GM04503 (cell line): ENCODE measurements around the gene HTRA3.
"Not testable (repeated sequence)": the region's sequence is repeated elsewhere in the genome, so short reads cannot be mapped to it uniquely, and the experiment has no call there.

Experiments
- DNase-seq: peaks from one replicate; pipeline ENCODE4 v3.0.0-alpha.2; 2012; ENCODE audit warnings: low read depth

The HTRA3 gene

DNA sequence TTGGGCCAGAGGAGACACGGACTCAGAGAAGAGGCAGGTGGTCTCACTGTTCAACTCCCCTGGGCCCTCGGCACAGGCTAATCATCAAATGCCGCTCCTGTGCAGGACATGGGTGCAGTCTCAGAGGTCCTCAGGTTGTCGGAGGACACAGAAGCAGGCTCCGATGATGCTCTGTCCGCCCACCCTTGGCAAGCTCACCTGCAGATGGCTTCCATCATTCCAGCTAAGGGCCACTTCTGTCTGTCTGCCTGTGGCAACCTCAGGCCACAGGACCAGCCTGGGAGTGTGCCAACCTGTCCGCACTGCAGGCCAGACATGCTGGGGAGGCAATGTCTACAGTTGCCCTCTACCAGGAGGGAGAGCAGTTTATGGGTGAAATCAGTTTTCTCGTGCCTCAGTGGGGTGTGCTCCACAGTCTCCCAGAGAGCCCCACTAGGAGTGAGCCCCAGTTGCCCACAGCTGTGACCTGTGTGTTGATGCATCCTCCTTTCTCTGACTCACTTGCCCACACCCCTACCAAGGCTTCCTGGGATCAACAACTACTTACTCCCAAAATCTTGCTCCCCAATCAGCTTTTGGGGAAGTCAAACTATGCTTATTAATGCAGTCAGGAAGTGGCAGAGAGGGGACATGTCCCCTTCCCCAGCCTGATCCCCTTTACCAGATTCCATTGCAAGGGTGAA lies 55.9 kb downstream of the HTRA3 start:
- DNase-seq = no peak

DNA sequence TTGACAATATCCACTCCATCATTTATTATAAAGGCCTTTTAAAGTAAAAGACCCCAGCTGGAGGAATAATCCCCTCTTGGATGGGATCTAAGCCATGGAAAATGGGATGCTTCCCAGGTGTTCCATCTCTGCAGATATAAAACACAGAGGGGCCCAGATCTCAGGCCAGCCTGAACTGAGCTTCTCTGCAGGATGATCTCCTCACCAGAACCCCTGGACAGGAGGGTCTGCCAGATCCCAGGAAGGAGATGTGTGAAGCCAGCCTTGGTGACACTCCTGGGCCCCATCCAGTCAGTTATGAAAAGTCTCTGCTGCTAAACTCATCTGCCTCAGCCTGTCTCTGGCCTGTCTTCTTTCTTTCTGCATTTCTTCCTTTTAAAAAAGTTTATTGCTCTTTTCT lies 56.7 kb downstream of the HTRA3 start:
- DNase-seq = no peak

DNA sequence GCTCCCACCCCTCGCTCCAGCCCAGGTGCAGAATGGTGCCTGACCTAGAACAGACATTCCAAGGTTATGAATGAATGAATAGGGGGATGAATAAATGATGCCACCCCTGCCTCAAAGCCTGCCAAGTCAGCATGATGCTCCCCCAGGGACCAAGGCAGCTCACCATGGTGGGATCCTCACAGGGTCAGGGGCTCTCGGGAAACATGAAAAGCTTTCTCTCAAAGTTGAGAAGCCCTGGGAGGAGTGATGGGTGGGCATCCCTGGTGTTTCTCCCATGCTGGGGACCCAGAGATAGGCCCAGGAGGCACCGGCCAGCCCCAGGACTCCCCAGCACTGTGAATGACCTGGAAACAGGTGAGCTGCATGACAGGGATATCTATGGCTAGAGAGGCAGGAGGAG lies 58.9 kb downstream of the HTRA3 start:
- DNase-seq = no peak

DNA sequence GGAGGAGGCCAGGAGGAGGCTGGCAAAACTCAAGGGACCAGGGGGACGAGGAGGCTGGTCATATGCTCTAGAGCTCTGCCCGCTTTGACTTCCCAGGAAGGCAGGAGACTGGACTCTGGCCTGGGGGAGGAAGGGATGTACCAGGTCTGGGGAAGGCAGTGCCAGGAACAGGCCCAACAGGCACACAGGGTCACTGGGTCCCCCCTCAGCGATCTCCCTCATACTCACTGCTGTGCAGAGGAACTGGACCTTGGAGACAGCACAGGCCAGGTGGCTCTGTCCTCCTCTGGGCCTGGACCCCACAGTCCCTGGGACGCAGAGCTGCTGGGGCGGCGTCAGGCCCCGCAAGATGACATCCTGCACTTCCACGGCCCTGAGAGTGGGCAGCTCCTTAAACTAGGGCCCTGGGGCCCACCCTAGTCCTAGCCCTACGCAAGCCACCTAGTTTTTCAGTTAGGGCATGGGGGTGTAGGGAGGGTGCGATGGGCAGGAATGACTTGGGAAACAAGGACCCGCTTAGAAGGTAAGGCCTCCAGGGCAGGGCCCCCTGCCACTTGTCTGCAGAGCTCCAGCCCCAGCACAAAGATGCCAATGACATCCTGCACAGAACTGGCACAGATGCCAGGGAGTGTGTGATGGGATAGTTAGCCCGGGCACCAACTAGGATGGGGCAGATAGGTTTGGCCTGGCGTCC lies 59.5 kb downstream of the HTRA3 start:
- no peak for DNase-seq

DNA sequence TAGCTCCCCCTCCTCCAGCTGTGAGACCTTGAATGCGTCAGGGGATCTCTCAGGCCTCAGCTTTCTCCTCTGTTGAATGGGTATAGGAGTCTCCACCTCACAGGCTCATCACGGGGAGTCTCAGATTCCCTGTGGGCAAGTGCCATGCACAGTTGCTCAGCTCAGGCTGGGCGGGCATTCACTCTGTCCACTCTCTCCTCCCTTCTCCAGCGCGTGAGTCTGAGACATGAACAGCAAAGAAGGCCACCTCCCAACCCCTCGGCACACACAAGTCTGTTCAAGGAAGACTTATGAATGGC lies 60.0 kb downstream of the HTRA3 start:
- no peak for DNase-seq

DNA sequence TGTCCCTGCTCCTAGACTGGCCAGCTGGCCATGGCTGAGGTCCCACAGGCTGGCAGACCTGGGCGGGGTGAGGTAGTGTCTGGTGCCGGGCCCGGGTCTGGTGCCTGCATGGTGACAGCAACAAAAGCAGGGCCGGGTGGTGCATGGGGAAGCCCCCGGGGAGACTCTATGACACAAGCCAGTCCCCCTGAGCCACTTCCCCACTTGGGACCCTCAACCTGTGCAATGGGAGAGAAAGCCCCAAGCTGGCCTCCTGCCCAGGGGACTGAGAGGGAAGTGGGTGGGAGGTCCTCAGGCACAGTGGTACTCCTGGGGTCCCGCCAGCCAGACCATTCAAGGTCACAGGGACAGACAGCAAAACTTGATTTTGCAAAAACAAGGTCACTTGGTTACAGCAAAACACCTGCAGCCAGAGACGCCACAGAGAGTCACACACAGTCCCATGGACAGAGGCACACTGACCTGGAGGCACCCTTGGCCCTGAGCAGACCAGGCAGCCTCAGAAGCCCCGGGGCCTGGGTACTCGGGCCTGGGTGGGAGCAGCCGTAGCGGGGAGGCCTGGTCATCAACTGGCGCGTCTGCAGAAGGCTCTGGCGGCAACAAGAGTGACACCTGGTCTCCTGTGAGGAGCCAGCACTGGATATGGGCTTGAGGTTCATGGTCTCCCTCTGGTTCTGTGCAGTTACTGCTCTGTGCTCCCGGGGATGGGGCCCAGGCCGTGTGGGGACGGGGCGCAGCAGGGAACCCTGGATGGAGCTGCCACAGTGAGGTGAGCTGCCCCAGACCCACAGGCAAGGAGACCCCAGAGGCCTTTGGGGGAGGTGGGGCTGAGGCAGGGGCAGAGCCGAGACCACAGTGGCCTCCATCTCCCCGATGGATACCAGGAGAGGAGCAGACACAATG lies 60.6 kb downstream of the HTRA3 start:
- DNase-seq = no peak

DNA sequence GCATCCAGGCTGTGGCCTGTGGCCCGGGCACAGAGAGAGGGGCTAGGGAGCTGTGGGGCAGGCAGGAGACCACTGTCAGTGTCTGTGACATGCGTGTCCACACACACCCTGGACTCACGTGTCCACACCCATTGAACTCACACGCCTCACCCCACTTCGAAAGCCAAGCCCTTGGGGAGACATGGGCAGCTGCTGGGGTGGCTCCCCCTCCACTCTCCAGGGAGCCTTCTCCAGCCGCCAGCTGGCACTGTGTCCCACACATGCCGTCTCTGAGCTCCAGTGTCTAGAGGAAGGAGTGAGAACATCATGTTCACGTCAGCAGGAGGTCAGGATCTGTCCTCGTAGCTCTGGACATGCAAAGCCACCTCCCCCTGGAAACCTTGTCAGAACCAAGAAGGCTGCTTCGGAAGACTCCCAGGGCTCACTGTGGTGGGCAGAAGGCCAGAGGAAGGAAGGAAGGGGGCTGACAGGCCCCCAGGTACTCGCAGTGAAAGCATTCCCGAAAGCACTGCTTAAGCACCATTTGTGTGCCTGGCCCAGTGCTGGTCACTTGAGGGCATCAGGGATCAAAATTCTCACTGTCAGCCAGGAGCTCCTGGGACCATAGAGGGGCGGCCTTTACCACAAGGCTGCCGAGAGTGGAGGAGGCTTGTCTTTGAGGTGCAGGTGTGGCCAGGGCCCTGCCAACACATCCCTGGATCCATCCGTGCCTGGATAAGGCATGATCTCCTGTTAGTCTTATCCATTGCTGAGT lies 61.4 kb downstream of the HTRA3 start:
- no peak for DNase-seq

DNA sequence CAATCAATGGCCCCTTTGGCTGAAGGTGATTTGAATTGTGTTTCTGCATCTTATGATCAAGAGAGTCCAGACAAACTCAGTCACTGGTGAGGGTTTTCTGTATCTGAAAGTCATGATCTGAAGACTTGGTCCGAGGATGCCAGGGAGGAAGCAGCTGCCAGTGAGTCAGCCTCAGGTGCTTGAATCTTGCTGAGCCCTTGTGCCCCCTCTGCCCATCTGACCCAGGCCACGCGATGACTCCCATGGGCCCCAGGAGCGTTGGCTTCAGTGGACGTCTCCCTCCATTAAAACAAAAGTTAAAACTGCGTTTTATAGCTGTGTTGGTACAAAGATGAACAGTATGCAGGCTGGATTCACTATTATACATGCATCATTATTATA lies 62.0 kb downstream of the HTRA3 start:
- no peak for DNase-seq

DNA sequence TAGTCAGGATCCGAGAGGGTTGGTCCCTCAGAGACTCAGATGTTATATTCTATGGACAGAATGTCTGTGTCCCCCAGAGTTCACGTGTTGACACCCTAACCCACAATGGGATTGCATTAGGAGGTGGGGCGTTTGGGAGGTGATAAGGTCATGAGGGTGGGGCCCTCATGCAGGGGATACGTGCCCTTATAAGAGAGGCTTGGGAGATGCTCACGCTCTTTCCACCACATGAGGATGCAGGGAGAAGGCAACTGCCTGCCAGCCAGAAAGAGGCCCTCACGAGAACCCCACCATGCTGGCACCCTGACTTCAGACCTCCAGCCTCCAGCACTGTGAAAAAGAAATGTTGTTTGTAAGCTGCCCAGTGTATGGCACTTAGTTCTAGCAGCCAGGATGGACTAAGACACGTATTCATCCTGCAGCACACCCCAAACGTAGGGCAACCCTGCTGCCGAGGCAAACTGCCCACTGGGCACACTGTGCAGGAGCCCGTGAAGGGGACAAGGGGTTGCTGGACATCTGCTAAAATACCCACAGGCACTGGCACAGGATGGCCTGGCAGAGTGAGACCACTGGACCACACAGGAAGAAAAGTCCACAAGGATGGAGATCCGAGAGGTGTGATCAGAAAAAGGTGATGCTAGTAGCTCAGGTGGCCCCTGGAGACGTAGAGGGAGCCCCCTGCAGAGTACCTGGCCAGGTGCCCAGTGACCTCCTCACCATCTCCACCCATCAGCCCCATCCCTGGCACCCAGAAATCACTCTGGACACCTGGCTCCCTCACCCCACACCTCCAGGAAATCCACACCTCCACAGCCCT lies 62.7 kb downstream of the HTRA3 start:
- no peak for DNase-seq

DNA sequence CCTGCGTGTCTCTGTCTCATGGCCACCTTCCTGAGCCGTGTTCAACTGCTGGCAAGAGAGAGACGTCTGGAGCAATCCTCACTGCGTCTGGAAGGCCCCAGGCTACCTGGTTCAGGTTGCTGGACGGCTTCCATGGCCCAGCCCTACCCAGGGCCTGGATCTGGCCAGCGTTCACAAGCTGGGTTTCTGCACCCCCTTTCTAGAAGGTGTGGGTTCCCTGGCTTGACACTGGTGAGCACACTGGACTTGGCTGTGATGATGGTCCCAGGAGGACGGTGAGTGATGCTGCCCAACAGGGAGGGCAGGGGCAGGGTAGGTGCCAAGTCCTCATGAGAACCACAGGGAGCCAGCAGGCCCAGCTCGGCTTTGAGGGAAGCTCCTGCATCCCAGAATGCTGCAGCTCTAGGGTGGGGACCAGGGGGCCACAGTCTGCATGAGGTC lies 63.4 kb downstream of the HTRA3 start:
- no peak for DNase-seq

DNA sequence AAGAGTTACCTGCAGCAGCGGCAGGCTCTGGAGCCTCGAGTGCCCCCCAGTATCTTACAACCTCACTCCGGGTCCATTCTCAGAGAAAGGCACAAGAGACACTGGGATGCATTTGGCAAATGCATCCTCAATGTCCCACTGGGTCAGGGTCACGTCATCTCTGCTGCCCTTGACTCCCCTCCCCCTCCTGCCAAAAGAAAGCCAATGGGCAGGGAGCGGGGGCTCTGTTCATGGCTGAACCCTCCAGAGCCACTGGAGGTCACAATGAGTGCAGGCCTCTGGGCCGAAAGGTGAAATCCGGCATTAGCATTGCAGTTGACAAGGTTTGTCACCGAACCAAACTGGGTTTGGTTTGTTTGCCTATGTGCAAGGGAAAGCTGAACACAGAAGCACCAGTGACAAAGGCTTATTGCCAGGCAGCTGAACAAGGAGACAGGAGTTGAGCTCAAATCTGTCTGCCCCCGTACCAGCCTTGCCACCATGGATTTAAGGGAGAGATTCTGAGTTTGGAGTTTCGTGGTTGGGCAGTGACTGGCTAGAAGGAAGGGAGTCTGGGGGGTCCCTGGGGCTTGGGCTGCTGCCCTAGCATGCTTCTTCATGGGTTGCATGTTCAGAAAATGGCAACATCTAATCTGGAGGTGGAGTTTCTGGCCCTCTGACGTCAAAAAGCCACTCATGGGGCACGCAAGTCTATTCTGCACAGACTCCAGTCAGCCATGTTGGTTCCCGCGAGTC lies 64.3 kb downstream of the HTRA3 start:
- DNase-seq = no peak

DNA sequence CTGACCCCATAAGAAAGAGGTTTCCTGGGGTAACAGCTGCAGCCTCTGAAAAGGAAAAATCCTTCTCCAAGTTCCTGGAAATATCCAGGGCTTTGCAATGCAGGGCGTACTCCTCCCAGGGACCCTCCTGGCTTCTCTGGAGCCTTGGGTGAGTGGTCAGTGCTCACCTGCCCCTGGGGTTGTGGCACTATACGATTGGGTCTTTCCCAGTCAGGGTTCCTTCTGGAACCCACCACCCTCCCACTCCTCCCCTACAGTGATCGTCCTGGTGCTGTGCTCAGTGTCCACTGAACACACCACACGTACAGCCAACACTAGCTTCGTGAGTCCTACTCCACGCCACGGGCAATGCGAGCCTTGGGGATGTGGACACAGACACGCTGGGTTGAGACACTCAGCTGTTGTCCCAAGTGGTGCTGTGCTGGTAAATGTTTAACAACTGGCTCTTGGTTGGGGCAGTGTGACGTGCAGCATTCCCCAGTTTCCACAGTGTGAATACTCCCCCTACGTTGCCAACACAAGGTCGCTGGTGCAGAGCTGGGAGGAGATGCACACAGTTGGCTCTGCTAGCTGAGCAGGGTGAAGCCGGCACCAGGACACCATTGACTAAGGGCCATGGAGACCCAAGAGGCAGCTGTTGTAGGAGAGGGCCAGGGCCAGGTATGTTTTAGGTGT lies 65.4 kb downstream of the HTRA3 start:
- no peak for DNase-seq

DNA sequence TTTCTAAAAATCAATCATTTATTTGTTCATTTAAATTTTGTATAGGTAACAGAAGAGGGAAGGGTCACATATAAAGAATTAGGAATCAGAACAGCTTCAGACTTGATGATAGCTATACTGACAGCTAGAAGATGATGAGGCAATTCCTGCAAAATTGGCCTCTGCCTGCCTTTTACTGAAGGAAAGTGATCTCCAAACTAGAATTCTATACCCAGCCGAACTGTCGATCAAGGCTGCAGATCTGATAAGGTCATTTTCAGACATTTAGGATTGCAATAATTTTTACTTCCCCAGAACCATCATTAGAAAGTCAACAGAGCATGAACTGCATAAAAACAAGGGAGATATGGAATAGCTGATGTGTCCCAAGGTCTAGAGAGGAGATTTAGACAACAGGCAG lies 66.3 kb downstream of the HTRA3 start:
- no peak for DNase-seq

DNA sequence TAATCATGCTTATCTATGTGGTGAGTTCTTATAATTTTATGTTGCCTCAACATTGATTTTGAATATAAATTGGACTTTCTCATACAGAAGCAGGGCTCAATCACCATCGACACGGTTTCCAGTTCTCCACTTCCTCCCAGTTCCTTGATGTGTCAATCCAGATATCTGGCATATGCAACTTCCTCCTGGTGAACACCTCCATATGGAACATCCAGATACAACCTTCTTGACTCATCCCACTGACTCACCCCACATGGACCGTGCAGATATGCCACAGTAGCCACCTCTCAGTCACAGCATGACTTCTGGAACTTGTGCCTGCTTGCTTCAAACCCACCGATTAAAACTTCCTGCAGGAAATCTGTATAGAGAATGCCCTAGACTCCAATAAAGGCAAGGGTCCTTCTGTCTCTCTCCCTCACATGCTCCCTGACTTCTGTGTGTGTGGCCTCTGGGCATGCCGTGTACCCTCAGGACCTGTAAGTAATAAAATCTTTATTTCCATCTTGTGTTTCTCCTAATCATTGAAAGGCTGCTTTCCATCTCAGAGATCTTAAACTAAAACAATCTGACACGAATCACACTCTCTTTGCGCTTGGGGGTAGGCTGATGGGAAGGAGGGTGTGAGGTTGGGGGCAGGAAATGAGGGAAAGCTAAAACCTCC lies 67.0 kb downstream of the HTRA3 start:
- no peak for DNase-seq

DNA sequence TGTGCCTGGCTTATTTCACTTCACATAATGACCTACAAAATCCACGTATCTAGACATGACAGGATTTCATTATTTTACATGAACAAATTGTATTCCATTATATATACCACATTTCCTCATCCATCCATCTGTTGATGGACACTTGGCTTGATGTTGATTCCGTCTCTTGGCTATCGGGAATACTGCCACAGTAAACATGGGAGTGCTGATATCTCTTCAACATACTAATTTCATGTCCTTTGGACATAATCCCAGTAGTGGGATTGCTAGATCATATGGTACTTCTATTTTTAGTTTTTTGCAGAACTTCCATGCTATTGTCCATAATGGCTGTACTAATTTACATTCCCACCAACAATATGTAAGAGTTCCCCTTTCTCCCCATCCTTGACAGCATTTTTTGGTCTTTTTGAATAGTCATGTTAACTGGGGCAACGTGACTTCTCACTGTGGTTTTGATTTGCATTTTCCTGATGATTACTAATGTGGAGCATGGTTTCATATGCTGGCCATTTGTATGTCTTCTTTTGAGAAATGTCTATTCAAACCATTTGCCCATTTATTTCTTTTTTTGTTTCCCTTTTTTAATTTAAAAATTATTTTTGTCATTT lies 68.9 kb downstream of the HTRA3 start:
- DNase-seq = no peak

DNA sequence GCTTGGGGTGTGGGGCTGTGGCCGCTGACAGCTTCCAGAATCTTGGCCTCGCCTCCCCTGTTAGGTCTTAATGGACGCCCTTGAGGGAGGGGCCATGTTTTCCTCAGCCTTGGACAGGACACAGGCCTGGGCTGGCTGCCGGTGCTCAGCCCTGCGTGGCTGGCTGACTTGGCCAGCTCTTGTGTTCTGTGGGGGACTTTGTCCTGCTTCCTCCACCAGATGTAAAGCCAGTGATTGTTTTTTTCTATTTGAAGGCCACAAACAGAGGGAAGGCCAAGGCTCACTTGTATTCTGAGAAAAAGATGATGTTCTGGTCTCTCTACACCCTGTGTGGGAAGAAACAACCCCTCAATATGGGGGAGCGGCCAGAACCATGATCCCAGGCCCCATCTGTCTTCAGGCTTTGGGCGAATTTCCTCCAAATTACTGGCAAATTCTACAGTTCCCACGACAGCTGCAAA lies 71.3 kb downstream of the HTRA3 start:
- no peak for DNase-seq

DNA sequence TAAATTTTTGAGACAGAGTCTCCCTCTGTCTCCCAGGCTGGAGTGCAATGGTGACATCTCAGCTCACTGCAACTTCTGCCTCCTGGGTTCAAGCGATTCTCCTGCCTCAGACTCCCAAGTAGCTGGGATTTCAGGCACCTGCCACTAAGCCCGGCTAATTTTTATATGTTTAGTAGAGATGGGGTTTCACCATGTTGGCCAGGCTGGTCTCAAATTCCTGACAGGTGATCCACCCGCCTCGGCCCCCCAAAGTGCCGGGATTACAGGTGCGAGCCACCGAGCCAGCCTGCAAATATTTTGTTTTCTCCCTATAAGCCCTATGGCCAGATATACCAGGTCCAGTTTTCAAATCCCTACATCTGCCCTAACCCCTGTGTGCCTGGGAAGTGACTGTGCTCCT lies 71.7 kb downstream of the HTRA3 start:
- not testable (repeated sequence) for DNase-seq

DNA sequence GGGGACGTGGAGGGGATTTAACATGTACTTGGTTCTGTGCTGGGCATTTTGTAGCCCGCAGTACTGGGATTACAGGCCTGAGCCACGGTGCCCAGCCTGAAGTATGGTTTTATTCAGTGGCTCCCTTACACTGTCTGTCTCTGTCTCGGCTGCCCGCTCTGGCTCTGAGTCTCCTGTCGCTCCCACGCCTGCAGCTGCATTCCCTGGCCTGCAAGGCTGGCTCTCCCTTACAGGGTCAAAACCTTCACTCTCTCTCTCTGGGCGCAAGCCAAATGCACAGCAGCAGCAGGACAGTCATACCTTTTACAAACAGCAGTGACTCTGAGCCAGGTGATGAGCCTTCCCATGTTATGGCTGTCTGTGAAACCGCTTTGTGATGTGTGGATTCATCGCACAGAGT lies 72.1 kb downstream of the HTRA3 start:
- DNase-seq = no peak

DNA sequence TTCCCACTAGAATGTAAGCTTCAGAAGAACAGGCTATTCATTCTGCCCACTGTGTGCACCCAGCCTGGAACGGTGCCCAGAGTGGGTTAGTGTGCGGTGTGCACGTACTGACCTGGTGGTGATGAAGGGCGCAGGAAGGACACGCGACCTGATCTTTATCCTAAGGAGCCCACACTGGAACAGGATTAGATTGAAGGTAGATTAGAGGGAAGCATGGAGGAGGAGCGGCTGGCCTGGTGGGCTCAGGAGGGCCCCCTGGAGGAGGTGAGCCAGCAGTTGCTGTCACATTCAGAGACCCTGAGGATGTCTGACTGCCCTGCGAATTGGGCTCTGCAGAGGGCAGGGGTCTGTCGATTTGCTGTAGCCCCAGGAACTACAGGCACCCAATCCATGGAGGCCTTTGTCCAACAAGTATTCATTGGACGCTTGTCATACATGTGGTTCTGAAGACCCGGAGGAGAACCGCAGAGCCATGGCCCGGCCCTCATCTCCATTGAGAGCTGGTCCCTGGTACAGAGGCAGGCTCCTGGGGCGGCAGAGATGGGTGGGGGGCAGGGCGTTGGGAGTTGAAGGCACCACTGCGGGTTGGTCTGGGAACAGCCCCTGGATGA lies 73.2 kb downstream of the HTRA3 start:
- no peak for DNase-seq
